ENCODE results near the gene TBC1D10A.

TBC1D10A gene

DNA sequence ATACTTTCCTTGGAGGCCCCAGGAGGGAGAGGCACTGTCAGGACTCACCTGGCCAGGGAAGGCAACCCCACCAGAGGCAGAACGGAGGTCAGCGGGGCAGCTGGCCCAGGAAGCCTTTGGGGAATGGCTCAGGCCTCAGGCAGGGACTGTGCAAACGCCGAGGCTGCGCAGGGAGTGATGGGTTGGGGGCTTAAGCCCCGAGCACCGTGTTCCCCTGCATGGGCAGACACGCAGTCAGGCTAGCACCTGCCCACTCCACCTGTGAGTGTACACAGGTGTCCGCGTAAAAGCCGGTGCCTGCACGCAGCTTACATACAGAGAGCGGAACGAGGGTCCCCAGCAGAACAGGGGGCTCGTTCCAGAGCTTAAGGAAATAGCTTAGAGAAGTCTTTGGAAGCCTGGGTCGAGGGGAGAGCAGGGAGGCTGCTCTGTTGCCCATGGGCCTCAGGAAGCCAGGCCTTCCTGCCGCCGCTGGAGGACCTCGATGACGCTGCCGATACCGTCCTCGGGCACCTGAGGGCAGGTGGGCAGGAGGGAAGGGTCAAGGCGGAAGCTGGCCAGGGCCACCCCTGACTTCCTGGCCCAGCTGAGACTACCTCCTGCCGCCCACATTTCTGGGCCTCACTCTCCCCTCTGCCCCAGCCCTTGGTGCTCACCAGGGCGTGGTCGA lies 41.4 kb downstream of the TBC1D10A start:
- DNase-seq = no peak

DNA sequence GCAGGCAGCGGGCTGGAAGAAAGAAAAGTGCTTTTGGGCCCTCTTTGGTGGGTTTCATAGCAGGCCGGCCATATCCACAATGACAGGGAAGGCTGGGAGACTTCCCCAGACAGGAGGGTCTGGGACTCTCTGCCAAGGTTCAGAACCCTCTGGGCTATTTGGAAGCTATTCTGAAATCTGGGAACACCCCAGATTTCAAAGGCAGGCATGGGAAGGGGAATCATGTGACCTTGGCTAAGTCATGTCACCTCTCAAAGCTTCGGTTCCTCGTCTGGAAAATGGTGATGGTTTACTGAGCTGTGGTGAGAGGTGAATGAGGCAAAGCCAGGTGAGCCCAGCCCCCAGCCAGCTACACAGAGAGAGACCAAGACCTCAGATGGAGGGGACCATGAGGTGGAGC lies 42.1 kb downstream of the TBC1D10A start:
- no peak for DNase-seq

DNA sequence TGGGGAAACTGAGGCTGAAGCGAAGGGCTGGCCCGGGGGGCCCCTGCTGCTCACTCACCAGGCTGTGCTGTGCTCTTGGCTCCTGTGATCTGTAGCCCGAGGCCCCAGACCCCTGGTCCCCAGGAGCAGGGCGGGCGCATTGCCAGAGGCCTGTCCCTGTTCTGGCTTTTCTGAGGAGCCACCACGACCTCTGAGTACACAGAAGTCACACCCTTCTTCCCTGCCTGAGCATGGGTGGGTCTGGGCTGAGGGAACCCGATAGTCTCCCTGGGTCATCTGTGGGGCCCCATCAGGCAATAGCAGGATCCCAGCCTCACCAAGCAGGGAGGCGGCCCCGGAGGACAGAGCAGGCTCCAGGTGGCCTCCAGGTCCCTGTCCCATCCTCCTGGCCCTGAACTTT lies 42.6 kb downstream of the TBC1D10A start:
- DNase-seq = no peak

DNA sequence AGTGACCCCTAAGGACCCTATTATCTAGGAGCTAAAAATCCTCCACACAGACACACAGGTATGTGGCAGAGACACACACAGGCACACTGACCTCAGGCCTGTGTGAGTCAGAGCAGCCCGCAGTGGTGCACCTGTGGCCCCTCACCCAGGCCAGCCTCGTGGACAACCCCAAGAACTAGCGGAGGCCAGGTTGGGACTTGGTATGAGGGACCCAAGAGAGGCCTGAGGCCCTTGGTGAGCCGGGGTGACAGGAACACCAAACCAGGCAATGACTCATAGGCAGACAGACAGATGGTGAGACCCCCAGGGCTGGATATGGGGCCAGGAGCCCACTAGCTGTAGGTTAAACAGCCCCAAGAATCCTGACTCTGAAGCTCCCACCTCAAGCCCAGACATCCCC lies 43.4 kb downstream of the TBC1D10A start:
- DNase-seq = no peak

DNA sequence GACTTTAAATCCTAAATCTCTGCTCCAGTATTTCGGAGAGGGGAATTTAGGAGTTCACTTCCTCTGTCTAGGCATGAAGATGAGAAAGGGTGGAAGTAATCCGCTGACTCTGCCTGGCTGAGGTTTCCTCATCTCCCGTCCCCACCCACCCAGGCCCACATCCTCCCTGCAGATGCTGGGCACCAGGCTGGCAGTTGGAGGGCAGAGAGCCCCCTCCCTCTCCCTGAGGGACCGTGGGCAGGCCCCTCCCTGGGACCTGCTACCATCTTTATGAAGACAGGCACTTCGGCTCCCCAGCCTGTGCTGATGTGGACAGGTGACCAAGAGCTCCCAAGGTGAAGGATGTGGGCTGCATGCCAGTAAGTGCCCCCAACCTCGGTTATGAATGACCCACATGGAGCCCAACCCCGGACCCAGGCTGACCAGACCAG lies 44.1 kb downstream of the TBC1D10A start:
- DNase-seq = no peak

DNA sequence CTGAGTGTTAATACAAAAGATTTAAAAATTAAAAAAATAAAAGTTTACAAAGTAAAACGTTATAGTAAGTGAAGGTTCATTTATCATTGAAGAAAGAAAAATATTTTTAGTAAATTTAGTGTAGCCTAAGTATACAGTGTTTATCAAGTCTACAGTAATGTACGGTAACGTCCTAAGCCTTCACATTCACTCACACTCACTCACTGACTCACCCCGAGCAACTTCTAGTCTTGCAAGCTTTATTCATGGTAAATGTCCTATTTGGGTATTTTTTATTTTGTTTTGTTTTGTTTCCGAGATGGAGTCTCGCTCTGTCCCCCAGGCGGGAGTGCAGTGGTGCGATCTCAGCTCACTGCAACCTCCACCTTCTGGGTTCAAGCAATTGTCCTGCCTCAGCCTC lies 46.2 kb downstream of the TBC1D10A start:
- DNase-seq = no peak

DNA sequence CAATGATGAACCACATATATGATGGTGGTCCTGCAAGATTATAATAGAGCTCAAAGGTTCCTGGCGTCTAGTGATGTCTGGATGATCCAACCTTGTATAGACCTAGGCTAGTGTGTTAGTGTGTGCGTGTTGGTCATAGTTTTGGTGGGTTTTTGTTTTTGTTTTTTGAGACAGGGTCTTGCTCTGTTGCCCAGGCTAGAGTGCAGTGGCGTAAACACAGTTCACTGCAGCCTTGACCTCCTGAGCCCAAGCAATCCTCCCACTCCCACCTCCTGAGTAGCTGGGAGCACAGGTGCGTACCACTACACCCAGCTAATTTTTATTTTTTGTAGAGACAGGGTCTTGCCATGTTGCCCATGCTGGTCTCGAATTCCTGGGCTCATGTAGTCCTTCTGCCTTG lies 46.8 kb downstream of the TBC1D10A start:
- no peak for DNase-seq

DNA sequence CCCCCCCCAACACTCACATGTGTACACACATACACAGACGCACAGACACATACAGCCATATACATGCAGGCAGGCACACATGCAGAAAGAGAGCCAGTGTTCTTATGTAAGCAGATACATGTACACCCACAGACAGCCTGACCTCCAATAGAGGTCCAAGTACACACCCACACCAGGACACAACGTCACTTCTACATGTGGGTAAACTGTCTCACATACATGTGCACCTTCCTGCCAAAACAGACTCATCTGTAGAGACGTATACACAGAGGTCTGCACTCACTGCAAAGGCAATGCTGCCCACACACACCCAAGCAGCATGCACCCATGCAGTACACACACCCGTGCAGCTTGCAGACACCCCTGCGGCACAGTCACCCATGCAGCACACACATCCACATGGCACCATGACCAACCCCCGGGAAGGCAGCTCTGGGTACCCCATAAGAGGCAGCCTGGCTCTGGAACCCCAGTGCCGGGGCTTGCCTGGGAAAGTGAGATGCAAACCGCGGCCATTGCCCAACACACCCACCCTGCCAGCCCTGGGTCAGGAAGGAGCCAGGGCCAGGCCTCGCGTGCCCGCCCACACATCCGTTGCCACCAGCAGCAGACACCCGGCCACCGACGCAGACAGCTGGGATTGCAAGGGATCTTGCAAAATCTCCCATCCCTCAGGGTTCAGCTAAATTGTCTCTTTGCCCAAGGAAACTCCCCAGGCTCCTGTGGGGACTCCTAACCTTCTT lies 47.5 kb downstream of the TBC1D10A start:
- DNase-seq = no peak

DNA sequence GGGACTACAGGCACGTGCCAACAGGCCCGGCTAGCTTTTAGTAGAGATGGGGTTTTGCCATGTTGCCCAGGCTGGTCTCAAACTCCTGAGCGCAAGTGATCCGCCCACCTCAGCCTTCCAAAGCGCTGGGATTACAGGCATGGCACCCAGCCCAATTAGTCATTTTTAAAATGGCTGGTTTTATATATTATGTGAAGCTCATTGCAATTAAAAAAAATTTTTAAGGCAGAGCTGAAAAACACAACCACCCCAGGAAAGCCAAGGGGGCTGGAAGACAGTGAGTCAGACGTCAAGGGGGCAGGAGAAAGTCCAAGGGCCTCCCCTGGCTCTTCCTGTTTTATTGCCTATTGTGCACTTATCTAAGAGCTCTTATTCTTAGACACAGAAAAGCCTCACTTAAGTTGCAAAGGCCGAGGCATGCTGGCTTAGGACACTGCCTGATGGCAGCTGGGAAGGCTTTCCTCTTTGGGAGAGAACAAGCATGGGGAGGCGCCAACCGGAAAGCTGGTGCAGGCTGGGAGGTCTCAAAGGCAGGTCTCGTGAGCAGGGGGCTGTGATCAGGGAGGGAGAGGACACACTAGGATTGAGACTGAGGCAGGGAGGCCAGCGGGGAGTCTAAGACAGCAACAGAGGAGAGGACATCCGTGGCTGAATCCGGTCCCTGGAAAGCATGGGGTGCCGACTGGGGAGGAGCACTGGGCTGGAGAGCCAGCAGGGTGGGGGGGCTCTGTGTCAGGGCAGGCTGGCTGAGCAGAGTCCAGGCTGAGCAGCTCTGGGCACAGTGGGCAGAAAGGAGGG lies 49.0 kb downstream of the TBC1D10A start:
- no peak for DNase-seq

DNA sequence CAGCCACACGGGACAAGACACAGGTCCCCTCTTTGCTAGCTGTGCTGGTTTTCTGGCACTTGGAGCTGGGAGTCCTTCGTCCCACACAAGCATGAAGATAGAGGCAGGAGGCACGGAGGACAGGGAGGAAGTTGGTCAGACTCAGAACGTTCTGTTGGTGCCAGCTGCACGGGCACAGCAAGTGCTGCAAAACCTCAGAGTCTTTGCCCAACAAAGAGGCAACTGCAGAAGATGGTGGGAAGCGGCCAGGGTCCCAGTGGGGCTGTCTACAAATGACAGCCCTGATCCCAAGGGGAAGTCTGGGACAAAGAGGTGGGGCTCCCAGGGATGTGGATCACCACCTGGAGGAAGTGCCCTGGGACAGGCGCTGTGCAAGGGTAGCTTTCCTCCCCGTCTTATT lies 50.7 kb downstream of the TBC1D10A start:
- DNase-seq = no peak

DNA sequence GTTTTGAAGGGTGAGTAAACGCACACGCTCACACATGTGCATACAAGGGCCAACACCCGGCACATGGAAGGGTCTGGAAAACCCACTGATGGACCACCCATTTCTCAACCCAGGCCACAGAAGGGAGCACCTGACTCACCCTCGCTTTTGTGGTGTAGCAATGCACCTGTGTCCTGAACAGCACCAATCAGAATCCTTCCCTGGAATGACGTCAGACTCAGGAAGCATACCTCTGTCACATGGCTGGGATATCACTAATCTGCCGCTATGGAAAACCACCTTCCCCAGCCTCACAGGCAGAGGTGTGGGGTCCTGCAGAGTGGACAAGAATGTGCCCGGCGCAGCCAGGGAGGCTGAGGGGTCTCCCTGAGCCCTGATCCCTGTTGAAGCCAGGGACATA lies 51.1 kb downstream of the TBC1D10A start:
- no peak for DNase-seq

DNA sequence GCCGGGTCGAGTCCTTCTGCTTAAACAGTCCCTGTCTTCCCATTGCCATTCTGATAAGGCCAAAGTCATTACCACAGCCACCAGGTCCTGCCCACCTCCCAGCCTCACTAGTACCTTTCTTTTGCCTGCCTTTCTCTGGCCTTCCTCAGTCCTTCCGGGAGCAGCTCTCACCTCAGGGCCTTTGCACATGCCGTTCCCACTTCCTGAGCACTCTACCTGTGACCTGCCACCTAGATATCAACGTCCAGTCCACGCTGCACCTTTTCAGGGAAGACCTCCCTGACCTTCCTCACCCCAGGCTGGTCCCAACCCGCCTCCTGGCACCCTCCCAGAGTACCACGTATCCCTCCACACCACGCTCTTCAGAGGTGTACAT lies 52.3 kb downstream of the TBC1D10A start:
- DNase-seq = no peak

DNA sequence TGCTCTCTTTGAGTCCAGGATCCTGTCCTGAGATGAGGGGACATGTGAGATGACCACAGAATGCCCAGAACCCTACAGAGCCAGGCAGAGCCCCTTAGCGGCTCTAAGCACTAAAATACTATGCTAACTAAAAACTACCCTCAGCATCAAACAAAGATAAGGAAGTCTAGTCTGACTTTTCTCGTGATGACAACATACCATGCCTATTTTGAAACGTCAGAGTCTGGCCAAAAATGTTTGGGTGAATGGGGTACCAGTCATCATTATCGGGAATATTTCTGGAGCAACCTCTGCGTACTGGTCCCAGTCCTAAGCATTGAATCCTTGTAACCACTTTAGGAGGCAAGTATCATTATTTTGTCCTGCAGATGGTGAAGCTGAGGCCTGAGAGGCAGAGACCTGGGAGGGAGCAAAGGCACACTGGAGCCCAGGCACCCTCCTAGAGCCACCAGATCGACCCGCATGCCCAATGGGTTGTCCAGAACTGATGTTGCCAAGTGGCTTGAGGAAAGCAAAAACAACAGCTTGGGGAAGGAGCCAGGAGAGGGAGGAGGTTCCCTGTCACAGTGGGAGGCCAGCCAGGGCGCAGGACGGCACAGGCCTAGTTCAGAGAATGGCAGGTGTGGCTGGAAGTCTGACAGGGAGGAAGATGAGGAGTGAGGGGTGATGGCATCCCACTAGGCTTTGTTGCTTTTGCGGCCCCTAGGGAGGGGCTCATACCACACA lies 52.9 kb downstream of the TBC1D10A start:
- DNase-seq = no peak

DNA sequence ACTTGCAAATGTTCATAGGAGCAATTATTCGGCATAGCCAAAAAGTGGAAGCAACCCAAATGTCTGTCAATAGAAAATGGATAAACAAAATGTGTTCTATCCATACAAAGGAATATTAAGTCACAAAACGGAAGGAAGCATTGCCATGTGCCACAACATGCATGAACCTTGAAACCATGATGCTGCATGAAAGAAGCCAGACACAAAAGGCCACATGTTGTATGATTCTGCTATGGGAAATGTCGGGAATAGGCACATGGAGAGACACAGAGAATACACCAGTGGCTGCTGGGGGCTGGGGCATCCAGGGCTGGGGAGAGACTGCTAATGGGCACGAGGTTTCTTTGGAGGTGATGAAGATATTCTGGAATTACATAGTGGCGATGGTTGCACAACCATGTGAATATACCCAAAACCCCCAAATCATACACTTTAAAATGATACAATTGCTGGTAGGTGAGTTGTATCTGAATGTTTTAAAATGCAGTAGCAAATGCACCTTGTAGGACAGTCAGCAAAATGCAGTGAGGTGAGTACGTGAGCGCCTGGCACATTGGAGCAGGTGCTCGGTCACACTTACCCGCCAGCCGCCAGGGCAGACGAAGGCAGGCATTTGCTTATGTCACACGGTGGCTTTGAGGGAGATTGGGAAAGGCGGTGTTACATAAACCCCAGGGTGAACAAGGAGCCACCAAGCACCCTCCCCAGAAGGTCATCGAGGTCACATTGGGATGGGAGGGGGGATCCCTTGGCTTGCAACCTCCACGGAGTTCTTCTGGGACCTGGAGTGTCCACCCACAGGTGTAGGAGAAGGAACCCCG lies 53.8 kb downstream of the TBC1D10A start:
- no peak for DNase-seq

DNA sequence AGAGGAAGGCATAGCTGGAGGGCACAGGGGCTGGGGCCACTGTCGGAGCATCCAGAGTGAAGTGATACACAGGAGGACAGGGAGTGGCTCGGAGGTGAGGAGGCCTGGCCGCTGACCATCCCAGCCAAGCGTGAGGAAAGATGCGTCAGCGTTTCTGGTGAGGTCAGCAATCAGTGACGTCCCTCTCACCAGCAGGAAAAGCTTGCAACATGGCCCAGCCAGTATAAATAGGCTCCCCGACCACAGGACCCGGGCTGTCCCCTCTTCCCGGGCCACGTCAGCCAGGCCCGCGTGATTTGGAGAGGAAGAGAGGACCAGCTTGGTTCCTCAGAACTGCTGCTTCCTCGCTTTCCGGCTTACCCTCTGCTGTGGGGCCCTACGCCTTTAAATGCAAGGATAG lies 55.9 kb downstream of the TBC1D10A start:
- no peak for DNase-seq

DNA sequence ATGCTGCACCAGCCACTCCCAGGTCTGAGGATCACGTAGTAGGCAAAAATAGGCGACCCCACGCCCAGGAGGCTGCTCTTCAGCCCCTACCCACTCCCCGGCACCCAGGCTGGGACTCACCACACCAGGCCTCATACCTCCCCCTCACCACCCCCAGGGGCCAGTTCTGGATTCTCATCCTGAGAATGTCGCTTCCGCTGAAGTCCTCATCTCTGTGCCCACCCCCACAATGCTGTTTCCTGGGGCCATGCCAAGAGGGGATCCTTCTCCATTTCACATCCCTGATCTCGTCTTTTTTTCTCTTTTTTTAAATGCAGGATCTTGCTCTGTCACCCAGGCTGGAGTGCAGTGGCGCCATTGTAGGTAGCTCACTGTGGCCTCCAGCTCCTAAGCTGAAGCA lies 58.4 kb downstream of the TBC1D10A start:
- no peak for DNase-seq

DNA sequence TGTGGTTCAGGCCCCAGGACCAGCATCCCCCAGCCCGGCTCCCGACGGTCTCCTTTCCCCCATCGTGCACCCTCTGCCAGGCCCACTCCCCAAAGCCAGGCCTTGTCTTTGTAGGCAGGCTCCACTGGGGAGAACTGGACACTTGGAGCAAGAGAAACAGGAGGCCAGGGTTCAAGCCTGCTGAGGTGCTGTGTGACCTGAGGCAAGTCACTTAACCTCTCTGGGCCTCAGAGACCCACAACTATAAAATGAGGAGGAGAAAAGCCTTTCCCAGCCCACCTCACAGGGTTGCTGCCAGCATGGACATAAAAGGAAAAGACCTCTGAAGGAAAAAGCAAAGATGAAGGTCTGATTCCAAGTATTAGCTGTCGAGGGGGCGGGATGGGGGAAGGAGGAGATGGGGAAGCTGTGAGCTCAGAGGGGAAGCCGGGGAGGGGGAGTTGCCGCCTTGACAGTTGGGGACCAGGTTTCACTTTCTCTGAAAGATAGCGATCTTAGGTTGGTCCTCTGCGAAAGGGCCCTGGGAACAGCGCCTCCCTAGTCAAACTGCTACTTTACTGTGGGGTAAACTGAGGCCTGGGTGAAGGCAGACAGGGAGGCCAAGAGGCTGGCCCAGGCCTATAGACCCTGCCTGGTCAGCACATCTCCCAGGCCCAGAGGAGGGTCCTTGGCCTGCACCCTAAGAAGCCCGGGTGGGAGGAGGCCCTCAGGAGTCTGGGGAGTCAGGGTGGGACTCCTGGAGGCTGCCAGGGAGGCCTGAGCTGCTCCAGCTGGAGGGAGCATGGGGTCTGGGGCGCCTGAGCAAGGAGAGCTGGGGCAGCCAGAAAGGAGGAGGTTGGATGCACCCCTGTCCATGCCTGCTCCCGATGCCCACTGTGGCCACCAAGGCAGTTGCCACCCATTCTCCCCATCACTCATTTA lies 59.1 kb downstream of the TBC1D10A start:
- DNase-seq = no peak

DNA sequence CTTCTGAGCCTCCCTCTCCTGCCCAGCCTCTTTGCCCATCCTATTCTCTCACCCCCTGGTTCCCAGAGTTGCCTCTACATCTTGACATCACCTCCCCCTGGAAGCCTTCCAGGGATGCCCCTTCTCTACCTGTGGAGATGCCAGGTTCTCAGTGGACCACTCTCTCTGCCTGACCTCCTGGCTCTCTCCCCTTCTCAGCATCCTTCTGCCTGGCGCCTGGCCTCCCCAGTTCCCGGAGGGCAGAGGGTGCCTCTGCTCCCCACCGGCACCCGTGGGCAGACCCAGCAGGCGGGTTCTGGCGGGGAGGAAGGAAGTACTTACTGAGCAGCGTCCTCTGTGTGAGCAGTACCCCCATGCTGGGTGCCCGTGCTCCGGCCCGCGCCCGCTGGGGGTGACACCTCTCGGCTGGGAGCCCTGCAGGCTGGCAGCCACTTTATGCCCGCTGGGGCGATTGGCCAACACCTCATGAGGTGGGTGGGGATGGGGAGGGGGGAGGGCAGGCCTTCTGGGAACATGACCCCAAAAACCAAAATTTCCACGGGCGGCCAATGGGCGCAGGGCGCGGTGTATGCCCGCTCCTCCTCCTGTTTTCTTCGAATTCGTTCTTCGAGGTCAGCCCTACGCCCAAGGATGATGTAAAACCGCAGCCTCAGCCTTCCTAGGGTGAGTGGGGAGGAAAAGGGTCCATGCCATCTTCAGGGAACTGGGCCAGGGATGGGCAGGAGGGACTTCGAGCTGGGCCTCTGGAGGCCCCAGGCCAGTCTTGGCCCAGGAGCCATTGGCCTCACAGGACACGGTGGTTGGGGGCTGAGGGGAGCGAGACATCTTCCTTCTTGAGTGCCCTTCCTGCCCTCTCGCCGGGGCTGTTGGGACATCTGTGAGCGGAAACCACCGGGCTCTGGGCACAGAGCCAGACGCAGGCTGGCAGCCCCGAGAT lies 60.0 kb downstream of the TBC1D10A start, which contains the start of gene OSM:
OSM (minus strand) TSS at position 407 of the 937 bp plus-strand sequence; CDS start at position 355, 52 bp downstream.
- no peak for DNase-seq

DNA sequence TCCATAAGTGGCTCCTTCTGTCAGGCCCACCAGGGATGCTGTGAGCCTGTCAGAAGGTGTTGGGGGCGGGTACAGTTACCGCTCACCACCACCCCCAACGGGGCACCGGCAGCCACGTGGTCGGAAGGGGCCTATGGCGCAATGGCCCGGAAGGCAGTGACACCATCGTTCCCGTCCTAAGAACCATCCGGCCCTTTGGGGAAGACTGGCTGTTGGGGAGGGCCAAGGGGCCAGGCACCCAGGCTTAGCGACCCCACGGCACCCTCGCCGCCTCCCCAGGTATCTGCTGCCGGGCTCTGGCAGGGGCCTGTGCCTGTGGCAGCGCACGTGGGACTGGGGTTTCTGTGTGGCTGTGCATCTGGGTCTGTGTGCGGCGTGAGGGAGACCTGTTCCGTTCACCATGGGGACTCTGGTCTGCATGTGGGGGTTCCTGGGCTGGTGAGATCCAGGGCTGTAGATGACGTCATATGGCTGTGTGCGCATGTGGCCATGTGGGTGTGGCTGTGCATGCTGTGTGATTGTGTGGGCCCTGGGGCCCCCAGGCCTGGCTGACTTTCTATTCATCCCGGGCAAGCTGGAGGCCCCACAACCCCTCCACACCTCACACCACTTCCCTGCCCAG lies 60.8 kb downstream of the TBC1D10A start:
- DNase-seq = no peak

All from kidney glomerular epithelial cell (primary cell).